Peyer's patch (tissue), 4 donors: Measurements from ENCODE around the gene TBX1.

Experiments
- POLR2A ChIP-seq, 2 donors: fragments of 450-650 bp; IDR thresholded peaks; one replicate each; pipeline ENCODE4 v1.5.1; 2017; ENCODE audit warnings: antibody characterized with exemption in 2 of 2, mild to moderate bottlenecking in 2 of 2, moderate library complexity in 2 of 2
- TF ChIP-seq, protein P1 (sequence below), 6 experiments: fragments of 450-650 bp in 4 of 6; fragments of 200-600 bp in 2 of 6; sonication (generic) in 1 of 6; IDR thresholded peaks; one replicate each; pipeline ENCODE4 v1.5.1; 2017 to 2019; ENCODE audit warnings: antibody characterized with exemption in 6 of 6, mild to moderate bottlenecking in 3 of 6, moderate library complexity in 1 of 6

GRCh38 chr22:19796160-19796559 is 35.6 kb downstream of the TBX1 start:
- TF ChIP-seq, protein P1, sequence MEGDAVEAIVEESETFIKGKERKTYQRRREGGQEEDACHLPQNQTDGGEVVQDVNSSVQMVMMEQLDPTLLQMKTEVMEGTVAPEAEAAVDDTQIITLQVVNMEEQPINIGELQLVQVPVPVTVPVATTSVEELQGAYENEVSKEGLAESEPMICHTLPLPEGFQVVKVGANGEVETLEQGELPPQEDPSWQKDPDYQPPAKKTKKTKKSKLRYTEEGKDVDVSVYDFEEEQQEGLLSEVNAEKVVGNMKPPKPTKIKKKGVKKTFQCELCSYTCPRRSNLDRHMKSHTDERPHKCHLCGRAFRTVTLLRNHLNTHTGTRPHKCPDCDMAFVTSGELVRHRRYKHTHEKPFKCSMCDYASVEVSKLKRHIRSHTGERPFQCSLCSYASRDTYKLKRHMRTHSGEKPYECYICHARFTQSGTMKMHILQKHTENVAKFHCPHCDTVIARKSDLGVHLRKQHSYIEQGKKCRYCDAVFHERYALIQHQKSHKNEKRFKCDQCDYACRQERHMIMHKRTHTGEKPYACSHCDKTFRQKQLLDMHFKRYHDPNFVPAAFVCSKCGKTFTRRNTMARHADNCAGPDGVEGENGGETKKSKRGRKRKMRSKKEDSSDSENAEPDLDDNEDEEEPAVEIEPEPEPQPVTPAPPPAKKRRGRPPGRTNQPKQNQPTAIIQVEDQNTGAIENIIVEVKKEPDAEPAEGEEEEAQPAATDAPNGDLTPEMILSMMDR (IDR thresholded peaks at IDR 0.05): no peak
- TF ChIP-seq POLR2A (IDR thresholded peaks at IDR 0.05): no peak
